ENCODE results near the gene IQGAP2. TPM values are rescaled to one million over a fixed set of nuclear protein-coding genes. Genes with fewer than 3 reads are reported as not detected.

Gene IQGAP2
- total and polyA plus RNA-seq, 2 donors (not counting 1 experiment from before 2014, with no cell fraction given): 8.1 to 15.0 TPM

DNA sequence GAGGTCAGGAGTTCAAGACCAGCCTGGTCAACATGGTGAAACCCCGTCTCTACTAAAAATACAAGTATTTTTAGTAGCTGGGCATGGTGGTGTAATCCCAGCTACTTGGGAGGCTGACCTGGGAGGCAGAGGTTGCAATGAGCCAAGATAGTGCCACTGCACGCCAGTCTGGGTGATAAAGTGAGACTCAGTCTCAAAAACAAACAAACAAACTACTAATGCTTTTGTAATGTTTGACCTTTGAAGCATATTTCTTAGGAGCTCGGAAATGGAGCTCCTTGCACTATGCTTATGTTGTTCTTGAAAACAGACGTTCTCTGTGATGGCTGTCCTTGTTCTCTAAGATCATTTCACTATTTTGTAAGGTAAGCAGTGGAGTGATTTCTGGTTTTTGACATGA is 214.1 kb downstream of the IQGAP2 start:
- no peaks in the 10 kb centered on the region for H3K27me3 ChIP-seq (replicated peaks in 1 of 4; ENCODE audit: control extremely low read depth in 1 of 4, control insufficient read depth in 3 of 4, insufficient read depth in 4 of 4, low read length in 3 of 4)
- no peak overlapping the region for H3K27ac Mint-ChIP-seq
- H2AFZ ChIP-seq (ENCODE audit: insufficient read depth, low read depth, low read length, poor library complexity, severe bottlenecking): no peak overlapping the region
- no peaks in the 10 kb centered on the region for H3K4me1 Mint-ChIP-seq
- no peaks in the 10 kb centered on the region for H3K9me3 Mint-ChIP-seq (ENCODE audit: insufficient read depth)
- no peak overlapping the region for H3K4me3 Mint-ChIP-seq
- ChIA-PET POLR2A (no interaction called here), CTCF (no interaction called here)
- no peak overlapping the region for H3K9ac ChIP-seq (ENCODE audit: low read length)
- H3K9me3 ChIP-seq (ENCODE audit: control extremely low read depth in 1 of 3, control insufficient read depth in 2 of 3, insufficient read depth in 1 of 3, low read length in 2 of 3): no peaks in the 10 kb centered on the region
- H3K27ac ChIP-seq (ENCODE audit: low read length in 2 of 2): no peak overlapping the region
- no peaks in the 10 kb centered on the region for H3K79me2 ChIP-seq (ENCODE audit: control insufficient read depth, insufficient read depth, low read length)
- TF ChIP-seq EZH2 (IDR thresholded peaks at IDR 0.05; ENCODE audit: borderline replicate concordance, insufficient read depth, low read depth, low read length, poor library complexity, severe bottlenecking): no peak
- TF ChIP-seq, protein P1, sequence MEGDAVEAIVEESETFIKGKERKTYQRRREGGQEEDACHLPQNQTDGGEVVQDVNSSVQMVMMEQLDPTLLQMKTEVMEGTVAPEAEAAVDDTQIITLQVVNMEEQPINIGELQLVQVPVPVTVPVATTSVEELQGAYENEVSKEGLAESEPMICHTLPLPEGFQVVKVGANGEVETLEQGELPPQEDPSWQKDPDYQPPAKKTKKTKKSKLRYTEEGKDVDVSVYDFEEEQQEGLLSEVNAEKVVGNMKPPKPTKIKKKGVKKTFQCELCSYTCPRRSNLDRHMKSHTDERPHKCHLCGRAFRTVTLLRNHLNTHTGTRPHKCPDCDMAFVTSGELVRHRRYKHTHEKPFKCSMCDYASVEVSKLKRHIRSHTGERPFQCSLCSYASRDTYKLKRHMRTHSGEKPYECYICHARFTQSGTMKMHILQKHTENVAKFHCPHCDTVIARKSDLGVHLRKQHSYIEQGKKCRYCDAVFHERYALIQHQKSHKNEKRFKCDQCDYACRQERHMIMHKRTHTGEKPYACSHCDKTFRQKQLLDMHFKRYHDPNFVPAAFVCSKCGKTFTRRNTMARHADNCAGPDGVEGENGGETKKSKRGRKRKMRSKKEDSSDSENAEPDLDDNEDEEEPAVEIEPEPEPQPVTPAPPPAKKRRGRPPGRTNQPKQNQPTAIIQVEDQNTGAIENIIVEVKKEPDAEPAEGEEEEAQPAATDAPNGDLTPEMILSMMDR (IDR thresholded peaks at IDR 0.05): no peak
- H3K36me3 ChIP-seq (replicated peaks in 1 of 2; ENCODE audit: control extremely low read depth in 1 of 2, control insufficient read depth in 1 of 2, extremely low read depth in 1 of 2, insufficient read depth in 2 of 2, low read length in 1 of 2): no peaks in the 10 kb centered on the region
- no peak for ATAC-seq (ENCODE audit: low read depth)
- WGBS (ENCODE audit: insufficient coverage): 100% methylated on average over 1 of the region's 4 CpGs
- no peak overlapping the region for H3K4me3 ChIP-seq (ENCODE audit: control extremely low read depth in 1 of 5, extremely low read depth in 1 of 5, insufficient read depth in 1 of 5, low read depth in 2 of 5, low read length in 4 of 5)
- intact Hi-C loops (cut with micrococcal nuclease): no loop called here
- H3K4me1 ChIP-seq (ENCODE audit: control insufficient read depth in 2 of 2, insufficient read depth in 2 of 2, low read length in 2 of 2): no peaks in the 10 kb centered on the region
- H3K27me3 Mint-ChIP-seq: no peaks in the 10 kb centered on the region
- DNase-seq: no peak
- no peak overlapping the region for H3K4me2 ChIP-seq (replicated peaks; ENCODE audit: low read depth, low read length, poor library complexity, severe bottlenecking)
- H4K20me1 ChIP-seq (ENCODE audit: control insufficient read depth, insufficient read depth, low read length, poor library complexity, severe bottlenecking): no peaks in the 10 kb centered on the region

DNA sequence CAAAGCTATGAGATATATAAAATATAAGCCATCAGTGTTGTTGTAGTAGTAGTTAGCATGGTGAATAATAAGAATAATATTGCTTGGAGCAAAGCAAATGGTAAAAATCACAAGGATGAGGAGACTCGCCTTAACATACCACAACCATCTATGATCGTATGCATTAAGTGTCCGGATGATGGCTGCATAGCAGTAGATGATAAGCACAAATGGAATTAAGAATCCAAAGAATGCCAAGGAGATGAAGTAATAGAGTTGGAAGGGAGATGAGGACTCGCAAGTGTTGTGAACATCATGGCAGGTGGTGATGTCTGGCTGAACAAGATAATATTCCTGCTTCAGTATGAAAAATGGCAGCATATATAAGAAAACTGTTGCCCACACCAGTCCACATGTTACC is 214.6 kb downstream of the IQGAP2 start:
- Histone ChIP-seq H4K20me1 (ENCODE audit: control insufficient read depth, insufficient read depth, low read length, poor library complexity, severe bottlenecking) (no peaks in the 10 kb centered on the region), H3K9me3 (ENCODE audit: control extremely low read depth in 1 of 3, control insufficient read depth in 2 of 3, insufficient read depth in 1 of 3, low read length in 2 of 3) (no peaks in the 10 kb centered on the region), H3K36me3 (replicated peaks in 1 of 2; ENCODE audit: control extremely low read depth in 1 of 2, control insufficient read depth in 1 of 2, extremely low read depth in 1 of 2, insufficient read depth in 2 of 2, low read length in 1 of 2) (no peaks in the 10 kb centered on the region), H2AFZ (ENCODE audit: insufficient read depth, low read depth, low read length, poor library complexity, severe bottlenecking) (no peak overlapping the region), H3K4me2 (replicated peaks; ENCODE audit: low read depth, low read length, poor library complexity, severe bottlenecking) (no peak overlapping the region), H3K4me3 (ENCODE audit: control extremely low read depth in 1 of 5, extremely low read depth in 1 of 5, insufficient read depth in 1 of 5, low read depth in 2 of 5, low read length in 4 of 5) (no peak overlapping the region), H3K9ac (ENCODE audit: low read length) (no peak overlapping the region), H3K27ac (ENCODE audit: low read length in 2 of 2) (no peak overlapping the region), H3K27me3 (replicated peaks in 1 of 4; ENCODE audit: control extremely low read depth in 1 of 4, control insufficient read depth in 3 of 4, insufficient read depth in 4 of 4, low read length in 3 of 4) (no peaks in the 10 kb centered on the region), H3K79me2 (ENCODE audit: control insufficient read depth, insufficient read depth, low read length) (no peaks in the 10 kb centered on the region), H3K4me1 (ENCODE audit: control insufficient read depth in 2 of 2, insufficient read depth in 2 of 2, low read length in 2 of 2) (no peaks in the 10 kb centered on the region)
- 100% methylated on average over 1 of the region's 4 CpGs for WGBS (ENCODE audit: insufficient coverage)
- POLR2A ChIA-PET: no interaction called here
- TF ChIP-seq, protein P1 (IDR thresholded peaks at IDR 0.05): no peak
- TF ChIP-seq EZH2 (IDR thresholded peaks at IDR 0.05; ENCODE audit: borderline replicate concordance, insufficient read depth, low read depth, low read length, poor library complexity, severe bottlenecking): no peak
- ATAC-seq (ENCODE audit: low read depth) (no peak), DNase-seq (no peak)
- no peak overlapping the region for H3K27ac Mint-ChIP-seq
- CTCF ChIA-PET: no interaction called here
- no peaks in the 10 kb centered on the region for H3K9me3 Mint-ChIP-seq (ENCODE audit: insufficient read depth)
- intact Hi-C loops (cut with micrococcal nuclease): no loop called here
- H3K4me3 Mint-ChIP-seq: no peak overlapping the region
- no peaks in the 10 kb centered on the region for H3K27me3 Mint-ChIP-seq
- no peaks in the 10 kb centered on the region for H3K4me1 Mint-ChIP-seq
